ENCODE results near the gene PODN.

DNA sequence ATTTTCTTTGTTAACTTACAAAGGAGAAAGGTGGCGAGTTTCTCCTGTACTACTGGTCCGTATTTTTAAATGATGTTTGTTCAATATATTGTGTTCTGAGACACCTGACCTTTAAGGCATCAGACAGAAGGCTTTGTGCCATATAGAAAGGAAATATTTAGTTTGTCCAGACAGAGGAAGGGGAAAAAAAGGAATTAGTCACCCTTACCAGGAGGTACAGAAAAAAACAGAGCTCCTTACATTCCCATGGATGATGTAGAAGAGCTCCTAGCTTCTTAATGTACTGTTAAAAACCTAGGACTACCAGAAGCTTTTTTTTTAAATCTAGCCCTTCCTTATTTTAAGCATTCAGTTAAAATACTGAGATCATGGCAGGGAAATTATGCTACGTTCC, 12.4 kb upstream of the PODN start:
- TF ChIP-seq GATA3 (IDR thresholded peaks at IDR 0.05; ENCODE audit: low read depth, low read length): no peak
- TF ChIP-seq GATA2 (IDR thresholded peaks at IDR 0.05; ENCODE audit: low read depth, low read length): no peak

Measured in SH-SY5Y (cell line).